SU-DHL-6 (cell line): ENCODE measurements around the gene SLC13A2.

Experiments
- H2AFZ ChIP-seq: fragments of 200-600 bp; sonication (generic); 2 replicates; pipeline ENCODE4 v1.6.1; 2014; ENCODE audit warnings: low read depth, mild to moderate bottlenecking, moderate library complexity, mixed read lengths, antibody characterized with exemption, low read length; ENCODE audit not compliant: severe bottlenecking
- H3F3A ChIP-seq: fragments of 200-600 bp; shearing (Covaris generic); 2 replicates; pipeline ENCODE4 v1.6.0; 2016; ENCODE audit warnings: antibody characterized with exemption, mild to moderate bottlenecking; ENCODE audit not compliant: insufficient read depth
- H3K27ac ChIP-seq: fragments of 200-600 bp; sonication (generic); 2 replicates; pipeline ENCODE4 v1.5.1; 2016; ENCODE audit warnings: low read depth, mild to moderate bottlenecking, low read length, moderate library complexity, mixed read lengths
- H3K27me3 ChIP-seq: fragments of 200-600 bp; sonication (generic), shearing (Covaris generic); 2 replicates; pipeline ENCODE4 v1.6.0; 2014; ENCODE audit warnings: mild to moderate bottlenecking, low read length
- H3K36me3 ChIP-seq: fragments of 200-600 bp; sonication (generic); 2 replicates; pipeline ENCODE4 v1.6.1; 2014; ENCODE audit warnings: mild to moderate bottlenecking, low read length, mixed read lengths
- H3K4me2 ChIP-seq: fragments of 300-600, 200-600 bp; shearing (Covaris generic), sonication (generic); 2 replicates; pipeline ENCODE4 v1.6.0; 2014; ENCODE audit warnings: low read length, low read depth, mild to moderate bottlenecking; ENCODE audit not compliant: poor library complexity, severe bottlenecking
- H3K4me3 ChIP-seq: fragments of 200-600 bp; sonication (generic); 2 replicates; pipeline ENCODE4 v1.5.1; 2014; ENCODE audit warnings: antibody characterized with exemption, low read length, mild to moderate bottlenecking, mixed read lengths; ENCODE audit not compliant: insufficient read depth, poor library complexity, severe bottlenecking
- H3K79me2 ChIP-seq: fragments of 200-600 bp; sonication (generic); 2 replicates; pipeline ENCODE4 v1.6.1; 2014; ENCODE audit warnings: mild to moderate bottlenecking, low read length, moderate library complexity; ENCODE audit not compliant: insufficient read depth
- H3K9ac ChIP-seq: fragments of 200-600 bp; sonication (generic); 2 replicates; pipeline ENCODE4 v1.7.0; 2014; ENCODE audit warnings: mild to moderate bottlenecking, low read length
- H3K9me2 ChIP-seq: fragments of 200-600 bp; sonication (generic); replicated peaks from 2 replicates; pipeline ENCODE4 v1.6.1; 2014; ENCODE audit warnings: low read length; ENCODE audit not compliant: insufficient read depth
- H3K9me3 ChIP-seq: fragments of 200-600 bp; sonication (generic); 2 replicates; pipeline ENCODE4 v1.6.1; 2014; ENCODE audit warnings: low read length, mixed read lengths; ENCODE audit not compliant: insufficient read depth
- H4K20me1 ChIP-seq: fragments of 200-600 bp; sonication (generic); 2 replicates; pipeline ENCODE4 v1.6.1; 2014; ENCODE audit warnings: low read depth, mild to moderate bottlenecking, antibody characterized with exemption, low read length, moderate library complexity, mixed read lengths
- CTCF ChIP-seq: fragments of 200-600 bp; sonication (generic); IDR thresholded peaks from one replicate; pipeline ENCODE4 v1.5.1; 2017; ENCODE audit warnings: antibody characterized with exemption, mild to moderate bottlenecking, low read length, moderate library complexity; ENCODE audit not compliant: insufficient read depth, poor library complexity, severe bottlenecking
- EZH2phosphoT487 ChIP-seq: fragments of 200-600 bp; sonication (generic), shearing (Covaris generic); conservative IDR thresholded peaks from 2 replicates; pipeline ENCODE4 v1.6.1; 2018; ENCODE audit warnings: mild to moderate bottlenecking, antibody characterized with exemption, low read length, moderate library complexity, mixed read lengths

The SLC13A2 gene

GRCh38 chr17:28536532-28537218, 63.2 kb downstream of the SLC13A2 start:
- Histone ChIP-seq H3K27ac (no peak overlapping the region), H2AFZ (no peak overlapping the region), H3K36me3 (no peaks in the 10 kb centered on the region), H3K9ac (no peak overlapping the region), H3K27me3 (no peaks in the 10 kb centered on the region), H3K4me2 (no peak overlapping the region), H3K79me2 (no peaks in the 10 kb centered on the region), H3K9me3 (no peaks in the 10 kb centered on the region), H3F3A (no peaks in the 10 kb centered on the region), H3K9me2 (no peaks in the 10 kb centered on the region), H4K20me1 (no peaks in the 10 kb centered on the region), H3K4me3 (no peak overlapping the region)
- no peak for TF ChIP-seq EZH2phosphoT487
- no peak for TF ChIP-seq CTCF

GRCh38 chr17:28537219-28537610, 63.8 kb downstream of the SLC13A2 start:
- Histone ChIP-seq H4K20me1 (no peaks in the 10 kb centered on the region), H3F3A (no peaks in the 10 kb centered on the region), H3K9me2 (no peaks in the 10 kb centered on the region), H3K36me3 (no peaks in the 10 kb centered on the region), H3K4me3 (no peak overlapping the region), H2AFZ (no peak overlapping the region), H3K9me3 (no peaks in the 10 kb centered on the region), H3K27ac (no peak overlapping the region), H3K9ac (no peak overlapping the region), H3K4me2 (no peak overlapping the region), H3K27me3 (no peaks in the 10 kb centered on the region), H3K79me2 (no peaks in the 10 kb centered on the region)
- no peak for TF ChIP-seq CTCF
- no peak for TF ChIP-seq EZH2phosphoT487

- H3K9me3 ChIP-seq: no peaks in the 10 kb centered on the region
- no peaks in the 10 kb centered on the region for H4K20me1 ChIP-seq
- H3K9me2 ChIP-seq: no peaks in the 10 kb centered on the region
- H3K4me2 ChIP-seq: no peak overlapping the region
- no peak overlapping the region for H3K9ac ChIP-seq
- no peaks in the 10 kb centered on the region for H3F3A ChIP-seq
- no peak overlapping the region for H3K4me3 ChIP-seq
- H3K27ac ChIP-seq: no peak overlapping the region
- H3K36me3 ChIP-seq: no peaks in the 10 kb centered on the region
- TF ChIP-seq EZH2phosphoT487 (no peak), CTCF (no peak)
- no peak overlapping the region for H2AFZ ChIP-seq
- no peaks in the 10 kb centered on the region for H3K79me2 ChIP-seq
- no peaks in the 10 kb centered on the region for H3K27me3 ChIP-seq
Observed at GRCh38 chr17:28538296-28538895, 65.0 kb downstream of the SLC13A2 start.
